HEK293 (cell line): ENCODE measurements around the gene IL1RN.

Source experiments
- CTCF ChIA-PET: fragments of 350-600 bp; formaldehyde crosslinking; extraction: SDS; loops from one replicate; lab custom pipeline; 2021; ENCODE audit warnings: antibody characterized with exemption; lab: Yijun Ruan, JAX
- POLR2A ChIA-PET: fragments of 300-600 bp; formaldehyde crosslinking; extraction: SDS; loops from one replicate; lab custom pipeline; 2020; ENCODE audit warnings: antibody characterized with exemption, inconsistent platforms; lab: Yijun Ruan, JAX
- H3K27ac ChIP-seq: fragments of 200-500 bp; sonication (Bioruptor generic); 2 replicates; pipeline ENCODE4 v1.5.1; 2014; ENCODE audit warnings: low read depth, low read length, control low read depth, inconsistent platforms; ENCODE audit errors: extremely low read depth
- H3K36me3 ChIP-seq, 2 experiments: fragments of 200-500 bp in 1 of 2; sonication (Bioruptor generic) in 1 of 2; 1 replicate in 1 of 2; 2 replicates in 1 of 2; pipeline ENCODE4 v1.5.1; 2014 to 2017; ENCODE audit warnings: inconsistent platforms in 2 of 2, low read length in 2 of 2; ENCODE audit not compliant: control insufficient read depth in 2 of 2, insufficient read depth in 1 of 2
- H3K4me1 ChIP-seq: fragments of 200-500 bp; sonication (Bioruptor generic); 2 replicates; pipeline ENCODE4 v1.5.1; 2014; ENCODE audit warnings: mild to moderate bottlenecking, low read length, inconsistent platforms; ENCODE audit not compliant: control insufficient read depth, insufficient read depth
- H3K4me3 ChIP-seq: 2 replicates; pipeline ENCODE4 v1.5.1; 2011; ENCODE audit warnings: low read depth, mild to moderate bottlenecking, control low read depth, low read length, moderate library complexity
- H3K9me3 ChIP-seq: fragments of 200-500 bp; sonication (Bioruptor generic); 2 replicates; pipeline ENCODE4 v1.5.1; 2014; ENCODE audit warnings: low read depth, low read length, inconsistent platforms; ENCODE audit not compliant: control insufficient read depth, insufficient read depth
- EGR2 ChIP-seq: fragments of 450-650 bp; formaldehyde crosslinking; IDR thresholded peaks from 2 replicates; pipeline ENCODE4 v1.5.1; 2016; ENCODE audit warnings: low read depth, missing biosample characterization, missing genetic modification characterization
- INSM2 ChIP-seq: fragments of 450-650 bp; formaldehyde crosslinking; IDR thresholded peaks from 2 replicates; pipeline ENCODE4 v1.5.1; 2016; ENCODE audit warnings: missing biosample characterization, missing genetic modification characterization
- ZBTB8A ChIP-seq: fragments of 450-650 bp; formaldehyde crosslinking; IDR thresholded peaks from 2 replicates; pipeline ENCODE4 v1.5.1; 2016; ENCODE audit warnings: missing biosample characterization, missing genetic modification characterization
- ZFP3 ChIP-seq: fragments of 450-650 bp; formaldehyde crosslinking; IDR thresholded peaks from 2 replicates; pipeline ENCODE4 v1.5.1; 2016; ENCODE audit warnings: low read depth, missing biosample characterization, missing genetic modification characterization
- ZFP41 ChIP-seq: fragments of 450-650 bp; formaldehyde crosslinking; IDR thresholded peaks from 2 replicates; pipeline ENCODE4 v1.5.1; 2016; ENCODE audit warnings: missing biosample characterization, missing genetic modification characterization, borderline replicate concordance
- ZNF174 ChIP-seq: fragments of 450-650 bp; formaldehyde crosslinking; IDR thresholded peaks from 2 replicates; pipeline ENCODE4 v1.5.0; 2017; ENCODE audit warnings: missing biosample characterization, mild to moderate bottlenecking, missing genetic modification characterization
- ZNF202 ChIP-seq: fragments of 450-650 bp; formaldehyde crosslinking; IDR thresholded peaks from 2 replicates; pipeline ENCODE4 v1.5.1; 2016; ENCODE audit warnings: missing biosample characterization, missing genetic modification characterization, borderline replicate concordance
- ZNF394 ChIP-seq: fragments of 450-650 bp; formaldehyde crosslinking; IDR thresholded peaks from 2 replicates; pipeline ENCODE4 v1.5.1; 2016; ENCODE audit warnings: missing biosample characterization, missing genetic modification characterization, mild to moderate bottlenecking, moderate library complexity, borderline replicate concordance
- ZNF514 ChIP-seq: fragments of 450-650 bp; formaldehyde crosslinking; IDR thresholded peaks from 2 replicates; pipeline ENCODE4 v1.5.1; 2016; ENCODE audit warnings: missing biosample characterization, missing genetic modification characterization
- ZNF518A ChIP-seq: fragments of 450-650 bp; formaldehyde crosslinking; conservative IDR thresholded peaks from 2 replicates; pipeline ENCODE4 v1.5.1; 2016; ENCODE audit warnings: low read depth, missing biosample characterization, missing genetic modification characterization
- ZNF561 ChIP-seq: fragments of 450-650 bp; IDR thresholded peaks from 2 replicates; pipeline ENCODE4 v1.5.1; 2018; ENCODE audit warnings: missing biosample characterization, missing genetic modification characterization, borderline replicate concordance
- ZNF621 ChIP-seq: fragments of 450-650 bp; formaldehyde crosslinking; IDR thresholded peaks from 2 replicates; pipeline ENCODE4 v1.5.1; 2017; ENCODE audit warnings: missing biosample characterization, missing genetic modification characterization
- ZNF707 ChIP-seq: fragments of 450-650 bp; formaldehyde crosslinking; IDR thresholded peaks from 2 replicates; pipeline ENCODE4 v1.5.1; 2016; ENCODE audit warnings: missing biosample characterization, missing genetic modification characterization
- ZNF768 ChIP-seq: fragments of 450-650 bp; formaldehyde crosslinking; IDR thresholded peaks from 2 replicates; pipeline ENCODE4 v1.5.1; 2018; ENCODE audit warnings: missing biosample characterization, mild to moderate bottlenecking, missing genetic modification characterization
- TF ChIP-seq, protein P1 (sequence below): fragments of 450-650 bp; formaldehyde crosslinking; IDR thresholded peaks from 2 replicates; pipeline ENCODE4 v1.5.1; 2016; ENCODE audit warnings: missing biosample characterization, missing genetic modification characterization, low read depth
- TF ChIP-seq, protein P2 (sequence below): fragments of 450-650 bp; IDR thresholded peaks from 2 replicates; pipeline ENCODE4 v1.5.1; 2018; ENCODE audit warnings: missing biosample characterization, mild to moderate bottlenecking, missing genetic modification characterization

IL1RN gene

GRCh38 chr2:113098532-113098931 is 28.9 kb upstream of the IL1RN start (continued):
- TF ChIP-seq INSM2 (no peak), ZNF561 (no peak), ZNF202 (tag by site-specific recombination) (no peak), ZFP3 (tag by site-specific recombination) (no peak)

DNA sequence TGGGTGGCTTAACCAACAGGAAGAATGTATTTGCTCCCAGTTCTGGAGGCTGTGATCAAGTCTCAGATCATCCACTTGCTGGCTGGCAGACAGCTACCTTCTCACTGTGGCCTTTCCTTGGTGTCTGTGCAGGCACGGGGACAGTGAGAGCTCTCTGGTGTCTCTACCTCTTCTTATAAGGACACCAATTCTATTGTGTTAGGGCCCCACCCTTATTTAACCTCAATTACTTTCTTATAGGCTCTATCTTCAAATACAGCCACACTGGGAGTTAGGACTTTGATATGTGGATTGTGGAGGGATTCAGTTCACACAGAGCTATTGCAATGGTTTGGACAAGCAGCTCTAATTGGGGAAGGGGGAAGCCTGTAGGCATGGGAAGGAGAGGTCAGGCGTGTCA is 25.3 kb upstream of the IL1RN start:
- CTCF ChIA-PET: interaction anchor here (0.9 kb wide), 1 partner anchor 288 kb away, joined by 3 read pairs; no protein-coding TSS in a partner anchor
- Histone ChIP-seq H3K36me3 (no peaks in the 10 kb centered on the region), H3K4me3 (no peak overlapping the region), H3K9me3 (no peaks in the 10 kb centered on the region), H3K4me1 (no peaks in the 10 kb centered on the region)
- no peak for TF ChIP-seq ZNF514 (tag by site-specific recombination)
- no peak for TF ChIP-seq ZNF621
- TF ChIP-seq EGR2: no peak
- TF ChIP-seq, protein P1, sequence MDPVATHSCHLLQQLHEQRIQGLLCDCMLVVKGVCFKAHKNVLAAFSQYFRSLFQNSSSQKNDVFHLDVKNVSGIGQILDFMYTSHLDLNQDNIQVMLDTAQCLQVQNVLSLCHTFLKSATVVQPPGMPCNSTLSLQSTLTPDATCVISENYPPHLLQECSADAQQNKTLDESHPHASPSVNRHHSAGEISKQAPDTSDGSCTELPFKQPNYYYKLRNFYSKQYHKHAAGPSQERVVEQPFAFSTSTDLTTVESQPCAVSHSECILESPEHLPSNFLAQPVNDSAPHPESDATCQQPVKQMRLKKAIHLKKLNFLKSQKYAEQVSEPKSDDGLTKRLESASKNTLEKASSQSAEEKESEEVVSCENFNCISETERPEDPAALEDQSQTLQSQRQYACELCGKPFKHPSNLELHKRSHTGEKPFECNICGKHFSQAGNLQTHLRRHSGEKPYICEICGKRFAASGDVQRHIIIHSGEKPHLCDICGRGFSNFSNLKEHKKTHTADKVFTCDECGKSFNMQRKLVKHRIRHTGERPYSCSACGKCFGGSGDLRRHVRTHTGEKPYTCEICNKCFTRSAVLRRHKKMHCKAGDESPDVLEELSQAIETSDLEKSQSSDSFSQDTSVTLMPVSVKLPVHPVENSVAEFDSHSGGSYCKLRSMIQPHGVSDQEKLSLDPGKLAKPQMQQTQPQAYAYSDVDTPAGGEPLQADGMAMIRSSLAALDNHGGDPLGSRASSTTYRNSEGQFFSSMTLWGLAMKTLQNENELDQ (tag by site-specific recombination): no peak
- TF ChIP-seq ZBTB8A (tag by site-specific recombination): no peak
- no peak for TF ChIP-seq ZNF707
- no peak for TF ChIP-seq ZNF768 (tag by site-specific recombination)
- TF ChIP-seq ZNF394: no peak
- TF ChIP-seq ZNF518A (tag by site-specific recombination): no peak
- TF ChIP-seq, protein P2, sequence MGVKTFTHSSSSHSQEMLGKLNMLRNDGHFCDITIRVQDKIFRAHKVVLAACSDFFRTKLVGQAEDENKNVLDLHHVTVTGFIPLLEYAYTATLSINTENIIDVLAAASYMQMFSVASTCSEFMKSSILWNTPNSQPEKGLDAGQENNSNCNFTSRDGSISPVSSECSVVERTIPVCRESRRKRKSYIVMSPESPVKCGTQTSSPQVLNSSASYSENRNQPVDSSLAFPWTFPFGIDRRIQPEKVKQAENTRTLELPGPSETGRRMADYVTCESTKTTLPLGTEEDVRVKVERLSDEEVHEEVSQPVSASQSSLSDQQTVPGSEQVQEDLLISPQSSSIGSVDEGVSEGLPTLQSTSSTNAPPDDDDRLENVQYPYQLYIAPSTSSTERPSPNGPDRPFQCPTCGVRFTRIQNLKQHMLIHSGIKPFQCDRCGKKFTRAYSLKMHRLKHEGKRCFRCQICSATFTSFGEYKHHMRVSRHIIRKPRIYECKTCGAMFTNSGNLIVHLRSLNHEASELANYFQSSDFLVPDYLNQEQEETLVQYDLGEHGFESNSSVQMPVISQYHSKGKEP (tag by site-specific recombination): no peak
- TF ChIP-seq ZNF174 (tag by site-specific recombination): no peak
- TF ChIP-seq ZFP41 (tag by site-specific recombination): no peak
- TF ChIP-seq, all 188 proteins: peak for 0
- POLR2A ChIA-PET: no interaction called here
- no peak overlapping the region for H3K27ac ChIP-seq
